HCEC 1CT (cell line): ENCODE results near the gene TAS1R3.
A peak's percentile ranks its signal among the peaks of the same experiment; 100 is the strongest.

Experiments
- DNase-seq: peaks from one replicate; pipeline ENCODE4 v3.0.0-alpha.2; 2017

TAS1R3 gene

GRCh38 chr1:1324524-1325287, 6.4 kb upstream of the TAS1R3 start, which contains the start of the genes CPTP and INTS11:
Gene CPTP (plus strand): TSS chr1:1324802. CDS start chr1:1326911, 2,109 bp downstream.
Gene INTS11 (minus strand): TSS chr1:1324660. CDS start chr1:1324608, 52 bp downstream.
- DNase-seq, result peak; percentile 89

- DNase-seq, result no peak
Observed at GRCh38 chr1:1325288-1326074, 5.6 kb upstream of the TAS1R3 start.

- DNase-seq, result no peak
Observed at GRCh38 chr1:1326075-1326605, 4.9 kb upstream of the TAS1R3 start.

DNA sequence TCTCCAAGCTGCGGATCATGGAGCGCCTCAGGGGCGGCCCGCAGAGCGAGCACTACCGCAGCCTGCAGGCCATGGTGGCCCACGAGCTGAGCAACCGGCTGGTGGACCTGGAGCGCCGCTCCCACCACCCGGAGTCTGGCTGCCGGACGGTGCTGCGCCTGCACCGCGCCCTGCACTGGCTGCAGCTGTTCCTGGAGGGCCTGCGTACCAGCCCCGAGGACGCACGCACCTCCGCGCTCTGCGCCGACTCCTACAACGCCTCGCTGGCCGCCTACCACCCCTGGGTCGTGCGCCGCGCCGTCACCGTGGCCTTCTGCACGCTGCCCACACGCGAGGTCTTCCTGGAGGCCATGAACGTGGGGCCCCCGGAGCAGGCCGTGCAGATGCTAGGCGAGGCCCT, 3.8 kb upstream of the TAS1R3 start:
- DNase-seq, result no peak

DNA sequence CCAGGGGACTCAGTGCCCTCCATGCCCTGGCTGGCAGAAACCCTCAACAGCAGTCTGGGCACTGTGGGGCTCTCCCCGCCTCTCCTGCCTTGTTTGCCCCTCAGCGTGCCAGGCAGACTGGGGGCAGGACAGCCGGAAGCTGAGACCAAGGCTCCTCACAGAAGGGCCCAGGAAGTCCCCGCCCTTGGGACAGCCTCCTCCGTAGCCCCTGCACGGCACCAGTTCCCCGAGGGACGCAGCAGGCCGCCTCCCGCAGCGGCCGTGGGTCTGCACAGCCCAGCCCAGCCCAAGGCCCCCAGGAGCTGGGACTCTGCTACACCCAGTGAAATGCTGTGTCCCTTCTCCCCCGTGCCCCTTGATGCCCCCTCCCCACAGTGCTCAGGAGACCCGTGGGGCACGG, 2.8 kb upstream of the TAS1R3 start:
- DNase-seq, result no peak

DNA sequence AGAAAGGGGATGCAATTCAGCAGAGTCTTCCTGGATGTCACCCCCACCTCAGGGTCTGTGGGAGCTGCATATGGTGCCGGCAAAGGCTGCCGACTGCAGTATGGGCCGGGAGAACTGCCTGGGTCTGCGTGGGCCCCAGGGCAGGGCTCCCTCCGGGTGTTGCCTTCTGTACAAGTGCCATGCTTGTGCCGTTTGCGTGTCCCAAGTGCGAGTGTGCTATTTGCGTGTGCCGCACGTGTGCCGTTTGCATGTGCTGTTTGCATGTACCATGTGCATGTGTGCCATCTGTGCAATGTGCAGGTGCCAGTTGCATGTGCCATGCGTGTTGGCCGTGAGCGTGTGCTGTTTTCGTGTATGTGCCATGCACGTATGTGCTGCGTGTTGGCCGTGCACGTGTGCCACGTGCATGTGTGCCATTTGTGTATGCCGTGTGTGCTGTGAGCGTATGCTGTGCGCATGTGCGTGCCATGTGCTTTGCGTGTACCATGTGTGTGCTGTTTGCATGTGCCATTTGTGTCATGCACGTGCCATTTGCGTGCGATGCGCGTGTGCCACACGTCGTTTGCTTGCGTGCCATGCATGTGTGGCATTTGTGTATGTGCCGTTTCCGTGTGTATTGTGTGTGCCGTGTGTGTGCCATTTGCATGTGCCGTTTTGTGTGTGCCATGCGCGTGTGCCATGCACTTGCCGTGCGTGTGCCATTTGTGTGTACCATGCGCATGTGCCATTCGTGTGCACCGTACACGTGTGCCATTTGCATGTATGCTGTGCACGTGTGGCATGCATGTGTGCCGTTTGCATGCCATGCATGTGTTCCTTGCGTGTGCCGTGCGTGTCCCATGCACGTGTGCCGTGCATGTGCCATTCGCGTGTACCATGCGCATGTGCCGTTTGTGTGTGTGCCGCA, 1.5 kb upstream of the TAS1R3 start:
- DNase-seq, result no peak

DNA sequence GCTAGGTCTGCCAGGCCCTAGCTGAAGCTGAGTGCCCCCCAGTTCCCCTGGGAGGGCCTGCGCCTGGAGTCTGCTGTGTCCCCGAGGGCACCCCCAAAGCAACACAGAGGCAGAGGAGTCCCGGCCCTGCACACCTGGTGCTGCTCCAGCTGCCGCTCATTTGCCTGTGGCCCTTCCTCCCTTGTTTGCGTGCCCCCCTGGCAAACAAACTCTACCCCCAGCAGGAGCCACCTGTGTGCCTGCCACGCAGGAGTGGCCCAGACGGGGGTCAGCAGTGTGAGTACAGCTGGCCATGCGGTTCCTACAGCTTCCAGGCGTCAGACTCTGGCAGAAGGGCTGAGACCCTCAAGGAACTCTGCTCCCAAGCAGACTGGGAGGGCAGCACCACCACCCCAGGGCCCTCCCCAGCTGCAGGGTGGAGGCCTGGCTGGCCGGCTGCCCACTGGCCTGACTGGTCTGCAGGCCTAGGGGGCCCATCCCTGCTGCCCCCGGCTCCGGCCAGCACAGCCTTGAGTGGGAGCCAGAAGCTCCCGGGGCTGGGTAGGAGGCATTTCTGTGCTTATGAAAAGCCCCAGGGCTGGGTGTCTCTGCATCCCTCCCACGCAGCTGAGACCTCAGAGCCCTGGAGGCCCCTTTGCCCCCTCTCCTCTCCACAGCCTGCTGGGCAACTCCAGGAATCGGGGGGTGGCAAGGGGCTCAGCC, 563 bp upstream of the TAS1R3 start:
- DNase-seq, result no peak

GRCh38 chr1:1332031-1332755, 1.1 kb downstream of the TAS1R3 start:
- DNase-seq, result no peak

DNA sequence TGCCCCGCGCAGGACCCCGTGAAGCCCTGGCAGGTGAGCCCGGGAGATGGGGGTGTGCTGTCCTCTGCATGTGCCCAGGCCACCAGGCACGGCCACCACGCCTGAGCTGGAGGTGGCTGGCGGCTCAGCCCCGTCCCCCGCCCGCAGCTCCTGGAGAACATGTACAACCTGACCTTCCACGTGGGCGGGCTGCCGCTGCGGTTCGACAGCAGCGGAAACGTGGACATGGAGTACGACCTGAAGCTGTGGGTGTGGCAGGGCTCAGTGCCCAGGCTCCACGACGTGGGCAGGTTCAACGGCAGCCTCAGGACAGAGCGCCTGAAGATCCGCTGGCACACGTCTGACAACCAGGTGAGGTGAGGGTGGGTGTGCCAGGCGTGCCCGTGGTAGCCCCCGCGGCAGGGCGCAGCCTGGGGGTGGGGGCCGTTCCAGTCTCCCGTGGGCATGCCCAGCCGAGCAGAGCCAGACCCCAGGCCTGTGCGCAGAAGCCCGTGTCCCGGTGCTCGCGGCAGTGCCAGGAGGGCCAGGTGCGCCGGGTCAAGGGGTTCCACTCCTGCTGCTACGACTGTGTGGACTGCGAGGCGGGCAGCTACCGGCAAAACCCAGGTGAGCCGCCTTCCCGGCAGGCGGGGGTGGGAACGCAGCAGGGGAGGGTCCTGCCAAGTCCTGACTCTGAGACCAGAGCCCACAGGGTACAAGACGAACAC, 1.8 kb downstream of the TAS1R3 start:
- no peak for DNase-seq

DNA sequence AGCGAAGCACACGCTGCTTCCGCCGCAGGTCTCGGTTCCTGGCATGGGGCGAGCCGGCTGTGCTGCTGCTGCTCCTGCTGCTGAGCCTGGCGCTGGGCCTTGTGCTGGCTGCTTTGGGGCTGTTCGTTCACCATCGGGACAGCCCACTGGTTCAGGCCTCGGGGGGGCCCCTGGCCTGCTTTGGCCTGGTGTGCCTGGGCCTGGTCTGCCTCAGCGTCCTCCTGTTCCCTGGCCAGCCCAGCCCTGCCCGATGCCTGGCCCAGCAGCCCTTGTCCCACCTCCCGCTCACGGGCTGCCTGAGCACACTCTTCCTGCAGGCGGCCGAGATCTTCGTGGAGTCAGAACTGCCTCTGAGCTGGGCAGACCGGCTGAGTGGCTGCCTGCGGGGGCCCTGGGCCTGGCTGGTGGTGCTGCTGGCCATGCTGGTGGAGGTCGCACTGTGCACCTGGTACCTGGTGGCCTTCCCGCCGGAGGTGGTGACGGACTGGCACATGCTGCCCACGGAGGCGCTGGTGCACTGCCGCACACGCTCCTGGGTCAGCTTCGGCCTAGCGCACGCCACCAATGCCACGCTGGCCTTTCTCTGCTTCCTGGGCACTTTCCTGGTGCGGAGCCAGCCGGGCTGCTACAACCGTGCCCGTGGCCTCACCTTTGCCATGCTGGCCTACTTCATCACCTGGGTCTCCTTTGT, 2.6 kb downstream of the TAS1R3 start:
- no peak for DNase-seq

GRCh38 chr1:1334835-1335234, 3.8 kb downstream of the TAS1R3 start:
- no peak for DNase-seq

GRCh38 chr1:1335283-1335682, 4.2 kb downstream of the TAS1R3 start:
- no peak for DNase-seq

GRCh38 chr1:1335792-1336248, 4.7 kb downstream of the TAS1R3 start:
- no peak for DNase-seq

DNA sequence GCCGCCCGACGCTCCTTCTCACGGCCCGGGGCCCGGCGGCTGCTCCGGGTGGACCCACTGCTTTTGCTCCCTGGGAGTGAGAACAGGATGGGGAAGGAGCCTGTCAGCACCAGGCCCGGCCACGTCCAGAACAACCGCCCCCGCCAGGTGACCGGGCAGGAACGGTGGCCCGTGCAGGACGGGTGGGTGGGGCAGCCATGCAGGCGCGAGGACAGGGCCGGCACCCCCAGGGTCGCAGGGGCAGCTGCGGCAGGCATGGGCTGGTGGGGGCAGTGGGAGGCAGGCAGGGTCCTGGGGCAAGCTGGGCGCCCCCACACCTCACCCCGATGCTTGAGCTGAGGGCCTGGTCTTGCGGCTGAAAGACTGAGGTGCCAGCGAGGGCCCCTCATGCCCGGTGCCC, 5.4 kb downstream of the TAS1R3 start:
- no peak for DNase-seq

DNA sequence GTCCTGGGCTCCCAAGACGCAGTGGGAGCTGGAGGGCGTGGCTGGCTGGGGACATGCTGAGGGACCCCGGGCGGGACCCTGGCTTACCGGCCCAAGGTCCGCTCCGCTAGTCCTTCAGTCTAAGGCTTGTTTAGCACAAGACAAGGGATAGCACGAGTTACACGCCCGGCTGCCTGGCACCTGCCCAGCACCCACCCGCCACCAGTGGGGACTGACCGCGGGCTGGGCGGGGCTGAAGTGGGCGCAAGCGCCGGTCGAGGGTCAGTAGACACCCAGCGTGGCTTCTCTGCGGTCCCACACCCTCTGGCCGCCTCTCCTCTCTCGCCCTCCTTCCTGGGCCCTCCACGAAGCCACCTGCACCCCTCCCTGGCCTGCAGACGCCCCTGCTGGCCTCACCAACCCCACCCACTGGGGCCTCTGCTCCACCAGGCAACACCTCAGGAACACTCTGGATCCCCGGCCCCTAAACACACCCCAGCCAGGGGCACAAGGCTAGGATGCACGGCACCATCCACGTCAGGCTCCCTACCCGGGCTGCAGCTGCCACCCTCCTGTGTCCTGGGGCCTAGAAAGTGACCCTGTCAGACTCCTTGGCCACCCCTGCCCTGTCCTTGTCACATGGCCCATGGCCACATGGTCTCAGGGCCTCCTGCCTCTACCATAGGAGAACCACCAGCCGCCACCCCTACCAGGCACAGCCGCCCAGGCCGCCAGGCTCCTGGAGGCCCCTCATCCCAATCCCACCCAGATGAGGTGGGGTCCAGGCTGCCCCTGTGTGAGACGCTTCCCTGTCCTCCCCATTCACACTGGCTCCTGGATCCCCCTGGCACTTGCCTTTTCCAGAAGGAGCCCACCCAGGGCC, 6.1 kb downstream of the TAS1R3 start:
- DNase-seq, result no peak

- no peak for DNase-seq
Observed at GRCh38 chr1:1337793-1338147, 6.7 kb downstream of the TAS1R3 start.

DNA sequence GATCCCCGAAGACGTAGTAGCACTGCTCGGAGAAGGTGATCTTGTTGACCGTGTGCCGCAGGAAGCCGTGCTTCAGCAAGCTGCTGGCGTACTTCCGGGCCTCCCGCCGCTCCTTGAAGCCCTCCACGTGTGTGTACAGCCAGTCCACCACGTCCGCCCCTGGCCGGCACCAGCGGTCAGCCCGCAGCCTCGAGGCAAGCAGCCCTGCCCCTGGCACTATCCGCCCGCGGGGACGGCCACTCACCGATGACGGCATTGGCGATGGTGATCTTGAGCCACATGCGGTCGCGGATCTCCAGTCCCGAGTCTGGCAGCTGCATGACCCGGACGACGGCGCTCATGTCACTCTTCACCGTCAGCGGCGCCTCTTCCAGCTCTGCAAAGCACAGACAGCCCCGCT, 7.2 kb downstream of the TAS1R3 start:
- no peak for DNase-seq

DNA sequence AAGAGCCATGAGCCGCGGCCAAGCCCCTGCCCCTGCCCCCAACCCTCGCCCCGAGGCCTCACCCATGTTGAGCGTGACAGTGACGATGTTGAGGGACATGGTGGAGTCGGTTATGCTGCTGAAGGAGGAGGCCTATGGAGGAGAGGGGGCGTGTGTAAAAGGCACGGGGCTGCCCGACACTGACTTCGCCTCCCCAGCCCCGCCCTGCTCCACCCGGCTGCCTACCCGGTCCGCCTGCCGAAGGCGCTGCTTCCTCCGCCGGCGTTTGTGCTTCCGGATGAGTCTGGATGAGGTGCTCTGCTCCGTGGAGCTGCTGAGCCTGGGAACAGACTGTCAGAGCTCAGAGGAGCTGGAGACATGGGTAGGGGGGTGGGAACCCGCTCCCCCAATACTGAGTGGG, 9.1 kb downstream of the TAS1R3 start:
- no peak for DNase-seq
